Effector CD4-positive, alpha-beta T cell (primary cell): ENCODE results near the gene GLB1L2.
A peak's percentile ranks its signal among the peaks of the same experiment; 100 is the strongest.
"Not testable (repeated sequence)": the region's sequence is repeated elsewhere in the genome, so short reads cannot be mapped to it uniquely, and the experiment has no call there.

ENCODE experiments used
- DNase-seq: peaks from one replicate; pipeline ENCODE4 v3.0.0-alpha.2; 2020

The GLB1L2 gene

DNA sequence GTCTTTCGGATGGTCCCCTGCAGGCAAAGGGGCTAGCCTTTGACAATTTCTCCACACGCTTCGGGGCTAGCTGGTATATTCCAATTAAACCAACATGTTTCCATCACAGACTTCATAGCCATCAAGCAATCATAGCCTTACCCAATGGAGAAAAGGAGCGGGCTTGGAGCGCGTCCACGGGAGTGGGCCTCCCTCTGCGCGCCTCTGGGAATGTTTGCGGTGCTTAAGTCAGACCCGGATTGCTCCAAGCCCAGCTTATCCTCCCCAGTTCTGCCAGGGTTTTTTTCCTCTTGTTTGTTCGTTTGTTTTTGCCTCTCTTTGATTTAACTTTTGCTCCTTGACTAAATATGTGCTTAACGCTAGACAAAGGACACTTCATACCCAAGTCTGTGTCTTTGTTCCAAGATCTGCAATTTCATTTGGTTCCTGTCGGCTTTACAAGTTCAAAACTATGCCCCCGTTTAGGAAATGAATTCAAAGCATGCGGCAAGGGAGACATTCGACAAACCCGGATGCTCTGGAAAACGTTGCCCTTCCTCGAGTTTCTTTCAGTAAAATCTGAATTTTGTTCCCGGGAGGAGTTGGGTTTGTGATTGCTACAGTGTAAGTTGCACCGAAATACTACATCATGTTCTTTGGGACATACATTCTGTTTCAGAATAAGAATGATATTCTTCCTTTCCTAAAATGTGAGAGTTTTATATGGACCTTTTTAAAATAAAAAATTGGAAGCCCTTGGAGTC, 1.0 kb upstream of the GLB1L2 start:
- DNase-seq, result no peak

DNA sequence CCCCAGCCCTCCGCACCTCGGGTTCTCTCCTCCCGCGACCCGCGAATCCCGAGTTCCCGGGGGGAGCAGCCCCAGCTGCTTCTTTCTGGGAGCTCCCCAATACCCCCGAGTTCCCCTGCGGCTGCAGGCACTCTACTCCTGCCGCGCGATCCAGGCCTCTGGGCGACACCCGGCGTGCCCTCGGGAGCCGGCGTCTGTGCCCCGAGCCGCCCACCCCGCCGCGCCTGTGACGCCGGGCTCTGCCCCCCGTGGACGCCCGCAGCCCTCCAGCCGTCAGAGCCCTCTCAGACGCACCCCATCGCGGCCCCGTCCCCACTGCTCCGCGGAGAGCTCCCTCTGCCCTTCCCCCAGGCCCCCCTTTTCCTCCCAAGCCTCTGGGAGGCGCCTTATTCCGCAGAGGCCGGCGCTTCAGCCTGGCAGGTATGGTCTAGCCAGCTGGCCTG, 422 bp downstream of the GLB1L2 start:
- DNase-seq, result peak; percentile 17

DNA sequence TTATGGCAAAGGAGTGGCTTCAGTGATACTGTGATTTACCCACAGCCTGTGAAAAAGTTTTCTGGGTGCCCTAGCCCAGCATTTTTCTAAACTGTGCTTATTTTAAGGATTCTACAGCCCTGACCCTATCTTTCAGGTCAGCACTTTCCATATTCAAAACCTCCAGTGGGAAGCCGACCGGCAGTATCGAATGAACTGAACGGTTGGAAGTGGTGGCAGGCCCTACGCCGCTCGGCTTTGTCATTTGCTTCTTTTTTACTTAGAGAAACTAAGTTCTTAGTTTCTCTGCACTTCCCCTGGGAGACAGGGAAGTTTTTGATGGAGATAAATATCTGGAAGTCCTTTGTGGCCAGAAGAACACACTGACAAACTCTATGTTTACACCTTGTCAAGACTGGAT, 994 bp downstream of the GLB1L2 start:
- DNase-seq, result no peak

DNA sequence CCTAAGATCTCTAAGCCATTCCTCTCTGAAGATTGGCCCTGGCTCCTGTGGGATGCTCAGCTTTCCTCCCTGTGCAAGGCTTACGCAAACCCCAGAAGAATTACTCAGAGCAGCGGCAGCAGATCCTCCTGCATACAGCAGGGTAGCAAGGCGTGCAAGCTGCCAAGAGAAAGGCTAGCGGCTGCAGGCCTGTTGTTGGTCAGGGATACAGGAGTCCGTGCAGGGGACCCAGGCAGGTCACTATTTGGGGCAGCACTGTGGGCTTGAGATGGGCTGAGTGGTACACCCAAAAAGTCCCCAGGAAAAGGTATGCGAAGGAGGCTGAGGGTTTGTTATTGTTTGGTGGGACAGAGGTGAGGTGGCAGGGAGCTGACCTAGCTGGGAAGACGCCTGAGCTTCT, 1.5 kb downstream of the GLB1L2 start:
- DNase-seq, result no peak

DNA sequence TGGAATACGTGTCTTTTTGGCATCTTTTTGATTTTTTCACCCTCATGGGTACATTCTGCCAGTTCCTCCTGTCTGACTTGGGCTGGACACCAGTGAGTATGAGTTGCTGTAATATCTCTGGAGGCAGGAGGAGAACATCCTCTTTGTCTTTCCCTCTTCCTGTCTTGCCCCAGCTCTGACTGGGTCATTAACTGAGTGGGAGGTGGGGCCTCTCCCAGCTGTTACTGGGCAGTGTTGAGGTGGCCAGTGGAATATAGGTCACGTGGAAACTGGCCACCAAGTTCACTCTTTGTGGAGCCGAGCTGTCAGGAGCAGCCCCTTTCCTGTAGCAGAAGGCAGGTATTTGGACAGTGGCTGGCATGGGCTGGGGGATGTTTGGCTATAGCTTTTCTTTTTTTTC, 2.2 kb downstream of the GLB1L2 start:
- DNase-seq, result no peak

DNA sequence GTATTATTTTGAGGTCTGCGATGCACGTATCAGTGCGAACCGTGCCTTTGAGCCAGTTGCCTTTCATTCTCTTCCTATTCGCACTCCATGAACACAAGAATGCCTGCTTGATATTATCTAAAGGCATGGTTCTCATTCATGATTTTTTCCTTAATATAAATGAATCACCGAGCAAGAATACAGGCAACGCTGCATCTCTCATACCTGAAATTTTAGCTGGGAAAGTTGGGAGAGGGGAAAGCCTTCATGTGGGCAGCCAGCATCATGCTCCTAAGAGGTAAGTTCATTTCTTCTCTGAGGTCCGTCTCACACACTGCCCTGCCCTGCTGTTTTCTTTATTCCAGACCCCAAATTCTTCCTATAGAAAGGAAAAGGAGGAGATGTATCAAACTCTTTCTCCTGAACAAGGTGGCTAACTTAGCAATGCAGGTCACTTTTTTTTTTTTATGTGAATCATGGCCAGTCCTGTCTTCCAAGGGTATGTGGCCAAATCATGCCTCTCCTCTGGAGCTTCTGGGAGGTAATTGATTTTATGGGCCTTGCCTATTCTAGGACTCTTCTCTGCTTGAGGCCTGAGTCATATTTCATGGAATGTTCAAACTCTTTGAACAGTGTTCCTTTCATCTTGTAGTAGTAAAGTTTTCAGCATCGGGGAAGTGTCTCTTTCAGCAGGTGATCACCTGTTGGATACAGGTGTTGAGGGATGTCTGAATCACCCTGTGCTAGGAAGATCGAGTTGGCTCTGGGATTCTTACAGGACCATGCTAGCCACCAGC, 3.2 kb downstream of the GLB1L2 start:
- no peak for DNase-seq

DNA sequence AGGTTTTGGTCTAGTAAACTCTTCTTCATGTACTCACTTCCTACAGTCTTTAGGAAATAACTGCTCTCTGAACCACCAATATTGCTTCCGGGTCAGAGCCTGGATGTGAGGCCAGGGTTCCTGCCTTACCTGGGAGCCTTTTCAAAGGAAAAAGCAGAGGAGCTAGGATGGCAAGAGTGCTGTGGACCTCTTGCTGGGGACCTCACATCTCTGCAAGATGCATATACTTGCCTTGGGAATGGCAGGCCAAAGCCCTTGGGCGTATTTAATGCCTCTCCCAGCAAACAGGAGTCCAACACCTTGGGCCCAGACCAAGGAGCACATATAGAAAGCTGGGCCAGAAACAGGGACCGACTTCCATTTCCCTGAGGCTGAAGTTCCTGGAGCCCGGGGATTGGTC, 5.3 kb downstream of the GLB1L2 start:
- DNase-seq, result no peak

DNA sequence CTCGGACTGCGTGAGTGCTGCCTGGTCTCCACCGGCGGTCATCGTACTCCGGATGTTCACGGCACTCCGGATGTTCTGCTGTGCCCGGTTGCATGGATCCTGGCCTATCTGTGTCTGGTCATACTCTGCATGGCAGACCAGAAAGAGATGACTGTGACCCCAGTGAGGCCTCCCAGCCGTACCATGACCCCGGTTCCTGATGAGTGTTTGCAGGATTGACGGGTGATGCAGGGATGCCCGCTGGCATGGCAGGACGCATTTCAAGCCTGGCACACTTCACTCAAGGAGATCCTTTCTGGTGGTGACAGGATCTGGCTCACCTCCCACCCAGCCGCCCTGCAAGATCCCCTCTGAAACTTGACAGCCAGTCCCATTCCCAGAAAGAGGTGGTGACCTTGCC, 6.3 kb downstream of the GLB1L2 start:
- no peak for DNase-seq

DNA sequence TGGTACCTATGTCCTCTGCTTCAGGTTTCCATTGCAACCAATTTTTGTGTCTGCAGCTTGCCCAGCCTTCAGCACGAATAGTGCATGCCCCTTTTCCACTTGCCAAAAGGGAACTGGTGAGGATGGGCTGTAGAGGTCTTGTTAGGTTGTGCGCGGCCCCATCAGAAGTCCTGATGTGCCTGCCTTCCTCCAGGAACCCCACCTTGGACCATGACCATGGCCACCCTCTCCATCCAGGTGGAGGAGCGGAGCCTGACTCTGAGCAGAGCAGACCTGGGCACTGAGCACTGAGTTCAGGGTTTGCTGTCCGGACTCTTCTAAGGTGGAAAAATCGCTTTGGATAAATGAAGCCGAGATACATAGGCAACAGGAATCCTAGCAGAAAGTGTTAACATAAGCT, 6.9 kb downstream of the GLB1L2 start:
- no peak for DNase-seq

DNA sequence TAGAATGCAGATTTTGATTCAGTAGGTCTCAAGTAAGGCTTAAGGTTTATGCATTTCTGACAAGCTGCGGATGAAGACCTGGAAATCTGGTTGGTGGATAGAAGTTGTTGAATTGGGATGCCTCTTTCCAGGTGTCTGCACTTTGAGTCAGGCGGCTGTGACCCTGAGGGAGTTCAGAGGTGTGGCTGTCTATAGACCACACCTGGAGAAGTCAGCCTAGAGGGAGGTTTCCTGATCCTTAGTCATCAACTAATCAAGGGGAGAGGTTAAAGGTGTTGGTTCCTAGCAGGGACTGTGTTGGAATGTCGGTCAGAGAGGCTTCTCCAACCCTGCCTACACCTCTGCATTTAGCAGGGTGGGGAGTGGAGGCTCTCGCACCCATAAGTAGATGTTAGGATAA, 8.0 kb downstream of the GLB1L2 start:
- DNase-seq, result no peak

DNA sequence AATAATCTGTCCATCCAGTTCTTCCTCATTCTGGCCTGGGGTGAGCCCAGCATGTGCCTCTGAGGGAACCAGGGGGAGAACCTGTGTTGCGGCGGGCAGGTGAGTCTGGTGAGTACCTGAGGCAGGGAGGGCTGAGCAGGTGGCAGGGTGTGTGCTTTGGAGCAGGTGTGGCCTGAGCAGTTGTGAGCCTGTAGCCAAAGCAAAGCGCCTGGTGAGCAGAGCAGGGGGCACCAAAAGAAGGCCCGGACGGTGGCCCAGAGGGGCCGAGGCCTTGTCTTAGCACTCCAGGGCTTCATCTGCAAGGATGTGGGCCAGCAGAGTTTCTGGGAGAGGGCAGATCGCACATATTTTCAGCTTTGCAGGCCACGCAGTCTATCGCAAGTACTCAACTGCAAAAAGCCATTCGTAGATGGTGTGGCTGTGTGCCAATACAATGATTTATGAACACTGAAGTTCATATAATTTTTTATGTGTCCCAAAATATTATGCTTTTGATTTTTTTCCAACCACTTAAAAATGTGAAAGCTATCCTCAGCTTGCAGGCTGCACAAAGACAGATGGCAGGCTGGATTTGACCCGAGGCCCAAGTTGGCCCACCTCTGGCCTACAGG, 8.7 kb downstream of the GLB1L2 start:
- DNase-seq, result no peak

DNA sequence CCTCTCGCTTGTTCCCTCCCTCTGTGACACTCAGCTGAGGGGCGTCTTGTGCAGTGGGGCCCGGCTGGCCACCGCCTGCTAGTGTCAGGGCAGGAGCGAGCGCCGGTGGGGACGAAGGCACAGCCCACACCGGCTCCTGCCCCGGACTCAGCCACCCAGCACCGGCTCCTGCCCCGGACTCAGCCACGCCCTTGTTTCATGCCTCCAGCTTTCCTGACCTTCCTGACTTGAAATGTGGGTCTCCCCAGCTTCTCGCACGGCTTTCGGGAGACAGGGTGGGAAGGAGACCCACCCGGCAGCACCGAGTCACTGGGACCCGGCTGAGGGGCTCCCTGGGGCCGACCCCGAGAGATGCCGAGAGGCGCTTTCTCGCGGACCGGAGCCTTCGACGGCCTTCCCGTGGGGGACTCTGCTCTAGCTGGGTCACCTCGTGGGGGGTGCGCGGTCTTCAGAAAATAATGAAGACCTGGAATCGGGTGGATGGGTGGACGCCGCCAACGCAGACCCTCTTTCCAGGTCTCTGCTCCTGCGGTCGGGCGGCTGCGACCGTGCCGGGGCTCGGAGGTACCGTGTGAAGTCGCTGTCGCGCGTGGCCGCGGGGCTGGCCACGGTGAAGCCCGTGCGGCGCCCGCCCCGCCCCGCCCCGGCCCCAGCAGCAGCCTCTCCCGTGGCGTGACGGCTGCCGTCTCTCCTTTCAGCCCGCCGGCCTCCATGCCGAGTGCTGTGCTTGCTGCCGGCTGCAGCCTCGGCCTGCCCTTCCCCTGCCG, 10.2 kb downstream of the GLB1L2 start:
- DNase-seq, result no peak

DNA sequence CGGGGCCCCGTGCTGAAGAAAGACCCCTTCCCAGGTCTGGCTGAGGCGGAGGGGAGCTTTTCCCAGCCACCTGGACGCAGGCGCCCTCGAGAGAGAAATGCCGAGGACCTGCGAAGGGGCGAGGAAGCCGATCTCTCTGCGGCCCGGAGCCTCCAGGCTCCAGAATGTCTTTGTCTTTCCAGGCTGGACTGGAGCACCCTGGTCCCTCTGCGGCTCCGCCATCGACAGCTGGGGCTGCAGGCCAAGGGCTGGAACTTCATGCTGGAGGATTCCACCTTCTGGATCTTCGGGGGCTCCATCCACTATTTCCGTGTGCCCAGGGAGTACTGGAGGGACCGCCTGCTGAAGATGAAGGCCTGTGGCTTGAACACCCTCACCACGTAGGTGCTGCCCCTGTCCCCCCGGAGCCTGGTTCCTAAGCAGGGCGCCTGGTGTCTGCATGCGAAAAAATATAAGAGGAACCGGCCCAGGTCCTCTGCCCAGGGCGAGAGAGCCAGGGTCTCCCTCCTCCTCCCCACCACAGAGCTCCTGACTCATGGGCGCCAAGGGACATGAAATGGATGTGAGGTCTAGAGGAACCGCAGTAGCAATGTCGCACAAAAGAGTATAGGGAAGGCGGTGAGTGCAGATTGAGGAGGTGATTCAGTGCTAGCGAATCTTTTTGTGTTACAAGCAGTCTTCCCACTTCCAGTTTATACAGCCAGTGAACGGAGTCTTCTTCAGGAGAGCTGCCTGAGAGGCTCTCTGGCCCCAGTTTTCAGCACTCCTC, 11.0 kb downstream of the GLB1L2 start:
- DNase-seq, result no peak

DNA sequence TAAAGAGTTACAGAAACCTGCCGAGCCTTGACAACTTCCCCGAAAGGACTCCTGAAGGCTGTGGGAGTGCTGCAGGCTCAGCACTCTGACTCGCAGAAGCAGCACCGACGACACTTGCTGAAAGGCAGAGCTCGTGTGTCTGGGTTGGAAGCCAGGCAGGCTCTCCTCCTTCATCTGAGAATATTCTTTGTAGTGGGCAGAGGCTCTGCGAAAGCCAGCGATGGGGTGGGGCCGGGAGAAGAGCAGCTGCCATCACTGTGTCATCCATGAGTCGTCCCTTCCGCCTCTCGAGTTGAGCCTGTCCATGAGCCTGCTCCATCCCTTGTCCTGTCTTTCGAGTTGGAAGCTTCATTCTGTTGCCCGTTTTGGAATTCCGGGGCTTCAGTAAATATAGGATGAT, 11.9 kb downstream of the GLB1L2 start:
- DNase-seq, result no peak

DNA sequence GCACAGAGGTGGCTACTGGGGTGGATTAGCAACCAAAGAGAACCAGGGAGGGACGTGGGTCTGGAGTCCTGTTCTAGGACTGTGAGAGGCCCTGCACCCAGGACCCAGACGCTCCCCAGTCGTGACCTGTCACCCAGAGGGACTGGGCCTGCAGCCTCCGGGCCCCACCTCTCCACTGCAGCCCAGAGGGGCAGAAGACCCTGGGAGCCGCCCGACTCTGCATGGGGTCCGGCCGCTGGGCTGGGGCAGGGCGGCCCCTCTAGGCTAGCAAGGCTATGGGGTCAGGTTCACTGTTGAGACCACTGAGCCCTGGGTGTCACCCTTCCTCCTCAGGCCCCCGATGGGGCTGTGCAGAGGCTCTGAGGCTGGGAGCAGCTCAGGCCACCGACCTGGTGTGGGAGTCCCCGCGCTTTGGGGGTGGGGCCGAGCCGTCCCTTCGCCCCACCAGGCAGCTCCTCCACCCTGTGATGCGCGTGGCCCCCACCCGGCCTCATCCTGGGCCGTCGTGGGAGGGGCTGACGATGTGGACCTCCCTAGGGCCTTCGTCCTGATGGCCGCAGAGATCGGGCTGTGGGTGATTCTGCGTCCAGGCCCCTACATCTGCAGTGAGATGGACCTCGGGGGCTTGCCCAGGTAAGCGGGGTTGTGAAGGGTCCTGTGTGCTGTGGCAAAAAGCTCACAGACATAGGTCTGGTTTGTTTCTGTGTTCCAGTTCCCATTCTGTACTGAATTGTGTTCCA, 12.9 kb downstream of the GLB1L2 start:
- DNase-seq, result not testable (repeated sequence)

DNA sequence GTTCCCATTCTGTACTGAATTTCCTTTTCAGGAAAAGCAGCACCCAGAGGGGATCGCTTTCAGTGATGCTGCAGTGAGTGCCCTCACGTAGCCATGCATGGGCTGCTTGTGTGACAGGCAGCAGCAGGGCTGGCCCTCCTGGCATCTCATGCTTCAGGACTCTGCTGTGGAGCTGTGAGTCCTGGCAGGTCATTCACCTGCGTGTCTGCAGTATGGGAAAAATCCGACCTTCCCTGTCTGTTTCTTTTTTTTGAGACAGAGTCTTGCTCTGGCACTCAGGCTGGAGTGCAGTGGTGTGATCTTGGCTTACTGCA, 13.4 kb downstream of the GLB1L2 start:
- DNase-seq, result no peak

DNA sequence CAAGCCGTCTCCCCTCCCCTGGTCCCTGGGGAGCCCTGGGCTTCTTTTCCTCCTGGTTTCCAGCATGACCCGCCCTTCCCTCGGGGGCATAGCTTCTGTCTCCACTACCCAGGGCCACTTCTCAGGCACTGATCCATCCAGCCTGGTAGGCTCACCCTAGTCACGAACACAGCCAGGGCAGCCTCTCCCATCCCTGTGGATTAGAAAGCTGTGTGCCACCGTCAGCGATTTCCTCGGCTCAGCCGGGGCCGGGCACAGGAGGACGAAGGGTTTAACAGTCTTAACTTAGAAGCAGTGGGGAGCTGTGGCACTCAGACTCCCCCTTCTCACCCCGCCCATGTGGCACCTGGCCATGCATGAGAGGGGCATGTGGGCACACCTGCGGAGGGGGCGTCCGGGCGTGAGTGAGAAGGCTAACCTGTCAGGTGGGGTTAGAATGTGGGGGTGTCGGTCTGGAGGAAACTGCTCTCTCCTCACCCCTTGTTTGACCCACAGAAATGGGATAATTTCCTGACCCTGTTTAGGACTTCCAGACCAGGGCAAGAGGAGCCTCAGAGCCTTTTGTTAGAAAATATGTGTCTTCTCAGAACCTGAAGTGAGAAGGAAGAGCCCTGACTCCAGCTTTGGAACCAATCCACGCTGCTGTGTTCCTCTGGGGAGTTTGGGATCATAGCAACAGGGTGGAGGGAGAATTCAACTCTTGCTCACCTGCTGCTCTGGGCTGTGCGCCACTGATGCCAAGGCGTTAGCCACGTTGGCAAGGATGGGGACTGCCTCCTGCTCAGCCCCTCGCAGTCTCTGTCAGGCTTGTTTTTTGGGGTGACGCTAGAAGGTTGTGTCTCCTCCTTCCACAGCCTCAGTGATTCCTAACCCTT, 14.6 kb downstream of the GLB1L2 start:
- DNase-seq, result no peak

DNA sequence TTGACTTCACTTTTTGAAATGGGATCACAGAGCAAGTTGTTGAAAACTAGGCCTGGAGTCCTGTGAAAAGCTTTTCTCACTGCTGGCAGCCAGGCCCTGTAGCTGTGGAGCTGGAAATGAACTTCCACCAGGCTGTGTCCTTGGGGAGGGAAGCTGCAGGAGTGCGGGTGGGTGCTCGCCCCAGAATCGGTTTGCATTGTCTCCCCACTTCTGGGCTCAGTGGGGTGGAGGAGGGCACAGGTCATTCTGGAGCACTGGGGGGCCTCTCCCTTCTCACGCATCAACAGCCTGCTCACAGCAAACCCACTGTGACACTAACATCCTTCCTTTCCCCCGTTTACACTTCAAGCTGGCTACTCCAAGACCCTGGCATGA, 15.2 kb downstream of the GLB1L2 start:
- DNase-seq, result no peak

DNA sequence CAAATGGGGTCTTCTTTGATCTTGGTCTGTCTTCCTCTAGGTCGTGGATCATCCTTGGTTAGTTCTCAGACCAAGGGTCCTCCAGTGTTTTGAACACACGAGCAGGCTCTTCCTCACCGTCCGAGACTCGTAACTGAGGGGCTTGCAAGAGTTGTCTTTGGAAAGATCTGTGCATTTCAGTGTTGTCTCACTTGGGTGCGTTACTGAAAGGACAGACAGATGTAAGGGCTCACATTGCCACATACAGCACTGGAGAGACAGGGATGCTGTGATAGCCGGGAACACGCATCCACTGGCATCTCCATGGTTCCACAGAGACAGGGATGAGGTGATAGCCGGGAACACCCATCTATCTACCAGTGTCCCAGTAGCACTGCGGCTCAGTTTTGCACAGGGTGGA, 15.7 kb downstream of the GLB1L2 start:
- DNase-seq, result no peak

DNA sequence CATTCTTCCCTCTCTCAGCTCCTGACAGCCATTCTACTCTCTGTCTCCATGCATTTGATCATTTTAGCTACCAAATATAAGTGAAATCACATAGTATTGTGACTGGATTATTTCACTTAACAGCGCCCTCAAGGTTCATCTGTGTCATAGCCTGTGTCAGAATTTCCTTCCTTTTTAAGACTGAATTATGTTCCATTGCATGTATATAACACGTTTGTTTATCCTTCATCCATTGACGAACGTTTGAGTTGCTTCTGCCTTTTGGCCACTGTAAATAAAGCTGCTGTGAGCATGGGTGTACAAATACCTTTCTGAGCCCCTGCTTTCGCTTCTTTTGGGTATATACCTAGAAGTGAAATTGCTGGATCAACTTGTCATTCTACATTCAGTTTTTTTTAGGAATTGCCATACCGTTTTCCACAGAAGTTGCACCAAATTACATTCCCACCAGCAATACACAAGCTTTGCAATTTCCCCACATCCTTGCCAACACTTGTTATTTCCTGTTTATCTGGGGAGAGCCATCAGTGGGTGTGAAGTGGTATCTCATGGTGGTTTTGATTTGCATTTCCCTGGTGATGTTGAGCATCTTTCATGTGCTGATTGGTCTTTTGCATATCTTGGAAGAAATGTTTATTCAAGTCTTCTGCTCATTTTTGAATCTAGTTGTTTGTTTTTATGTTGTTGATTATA, 17.5 kb downstream of the GLB1L2 start:
- no peak for DNase-seq
